SU-DHL-6 (cell line): ENCODE measurements around the gene AHRR.
"Not testable (repeated sequence)": the region's sequence is repeated elsewhere in the genome, so short reads cannot be mapped to it uniquely, and the experiment has no call there.

Source experiments
- CTCF ChIP-seq: fragments of 200-600 bp; sonication (generic); IDR thresholded peaks from one replicate; pipeline ENCODE4 v1.5.1; 2017; ENCODE audit warnings: antibody characterized with exemption, mild to moderate bottlenecking, low read length, moderate library complexity; ENCODE audit not compliant: insufficient read depth, poor library complexity, severe bottlenecking
- EZH2phosphoT487 ChIP-seq: fragments of 200-600 bp; sonication (generic), shearing (Covaris generic); conservative IDR thresholded peaks from 2 replicates; pipeline ENCODE4 v1.6.1; 2018; ENCODE audit warnings: mild to moderate bottlenecking, antibody characterized with exemption, low read length, moderate library complexity, mixed read lengths

DNA sequence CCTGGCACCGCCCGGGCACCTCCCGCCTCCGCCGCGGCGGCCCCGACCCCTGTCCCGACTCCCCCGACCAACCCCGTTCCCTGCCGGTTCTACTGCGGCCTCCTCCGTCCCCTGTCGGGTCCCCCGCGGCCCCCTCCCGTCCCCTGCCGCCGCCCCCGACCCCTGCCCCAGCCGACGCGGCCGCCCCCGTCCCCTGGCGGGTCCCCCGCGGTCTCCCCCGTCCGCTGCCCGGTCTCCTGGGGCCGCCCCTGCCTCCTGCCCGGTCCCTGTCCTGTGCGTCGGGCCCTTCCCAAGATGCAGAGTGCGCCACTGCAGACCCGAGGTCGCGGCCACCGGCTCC lies 49.7 kb upstream of the AHRR start:
- TF ChIP-seq CTCF, EZH2phosphoT487: not testable (repeated sequence)
